Stimulated activated naive CD8-positive, alpha-beta T cell treated with anti-CD3 and anti-CD28 coated beads, Interleukin-15, amount 100 ng/mL, for 72 hours (primary cell): ENCODE data around the gene GAD1.
A peak's percentile ranks its signal among the peaks of the same experiment; 100 is the strongest.

ENCODE experiments used
- ATAC-seq: fragments of 150-1000 bp; cut with Tn5 transposase; 2 replicates; pipeline ENCODE4 v1.10.0; 2021; ENCODE audit warnings: mild to moderate bottlenecking, moderate library complexity
- DNase-seq, 2 donors: peaks; one replicate each; pipeline ENCODE4 v3.0.0; 2021 to 2022
- H3K27ac Mint-ChIP-seq, 2 donors: one replicate each; pipeline ENCODE4 v1.8.0; 2022; ENCODE audit warnings: mild to moderate bottlenecking in 2 of 2, mixed read lengths in 2 of 2, moderate library complexity in 2 of 2
- H3K27me3 Mint-ChIP-seq: one replicate; pipeline ENCODE4 v1.8.0; 2022; ENCODE audit warnings: mixed read lengths
- H3K4me1 Mint-ChIP-seq: one replicate; pipeline ENCODE4 v1.8.0; 2022; ENCODE audit warnings: mild to moderate bottlenecking, mixed read lengths
- H3K4me3 Mint-ChIP-seq, 2 donors: one replicate each; pipeline ENCODE4 v1.8.0; 2022; ENCODE audit warnings: mild to moderate bottlenecking in 2 of 2, mixed read lengths in 2 of 2, moderate library complexity in 1 of 2
- H3K9me3 Mint-ChIP-seq, 2 donors: one replicate each; pipeline ENCODE4 v1.8.0; 2022; ENCODE audit warnings: mixed read lengths in 2 of 2

Gene GAD1

DNA sequence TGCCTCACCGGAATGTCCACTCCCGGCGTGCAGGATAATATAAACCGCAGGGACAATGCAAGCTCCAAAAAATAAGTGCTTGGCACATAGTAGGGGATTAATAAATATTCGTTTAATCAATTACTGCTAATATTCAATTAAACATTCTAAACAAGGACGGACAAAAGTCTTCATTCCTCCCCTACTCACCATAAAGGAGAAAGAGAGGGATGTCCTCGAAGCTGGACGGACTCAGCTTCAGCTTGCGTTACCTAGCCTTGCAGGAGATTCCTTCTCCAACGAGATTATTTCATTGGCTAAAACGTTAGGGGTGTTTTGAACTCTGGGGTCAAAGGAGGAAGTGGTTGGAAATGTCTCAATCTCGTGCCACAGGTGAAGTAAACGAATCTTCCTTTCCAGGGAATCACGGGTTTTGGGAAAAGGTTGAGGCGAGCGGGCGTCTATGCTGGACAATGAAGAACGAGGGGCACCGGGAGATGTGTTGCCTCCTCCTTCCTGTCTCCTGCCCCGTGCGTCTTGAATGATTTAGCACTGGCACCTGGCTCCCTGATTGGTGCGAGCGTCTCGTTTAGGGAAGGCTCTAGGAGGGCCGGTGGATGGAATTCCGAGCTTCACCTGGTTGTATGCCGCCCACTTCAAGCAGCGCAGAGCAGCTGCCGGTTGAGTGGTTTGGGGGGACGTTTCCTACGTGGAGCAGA, 2.0 kb upstream of the GAD1 start:
- Mint-ChIP-seq H3K9me3 (no peaks in the 10 kb centered on the region), H3K4me3 (no peak overlapping the region), H3K27me3 (peaks cover 72% of the 10 kb centered on the region), H3K27ac (peak overlapping the region in 1 of 2 donors; percentile 19), H3K4me1 (peaks cover 62% of the 10 kb centered on the region)
- DNase-seq: no peak
- ATAC-seq: no peak

DNA sequence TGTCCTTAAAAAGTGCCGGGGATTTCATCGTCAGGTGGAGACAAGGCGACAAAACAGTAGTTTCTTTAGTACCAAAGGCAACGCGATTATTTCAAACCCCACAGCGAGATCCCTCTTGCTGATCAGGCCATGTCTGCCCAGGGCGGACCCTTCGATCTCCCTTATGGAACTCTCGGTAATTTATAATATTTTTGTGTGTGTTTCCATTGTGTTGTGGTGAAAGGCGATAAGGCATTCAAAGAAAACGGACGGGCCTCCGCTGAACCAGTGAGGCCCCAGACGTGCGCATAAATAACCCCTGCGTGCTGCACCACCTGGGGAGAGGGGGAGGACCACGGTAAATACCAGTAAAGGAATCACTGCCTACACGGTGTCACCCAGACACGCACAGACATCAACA, 1.4 kb upstream of the GAD1 start:
- H3K27ac Mint-ChIP-seq: no peak overlapping the region
- H3K9me3 Mint-ChIP-seq: no peaks in the 10 kb centered on the region
- H3K4me3 Mint-ChIP-seq: peak overlapping the region; percentile 81 to 85
- H3K4me1 Mint-ChIP-seq: peaks cover 68% of the 10 kb centered on the region
- DNase-seq: no peak
- peaks cover 78% of the 10 kb centered on the region for H3K27me3 Mint-ChIP-seq
- peak; percentile 4 for ATAC-seq

DNA sequence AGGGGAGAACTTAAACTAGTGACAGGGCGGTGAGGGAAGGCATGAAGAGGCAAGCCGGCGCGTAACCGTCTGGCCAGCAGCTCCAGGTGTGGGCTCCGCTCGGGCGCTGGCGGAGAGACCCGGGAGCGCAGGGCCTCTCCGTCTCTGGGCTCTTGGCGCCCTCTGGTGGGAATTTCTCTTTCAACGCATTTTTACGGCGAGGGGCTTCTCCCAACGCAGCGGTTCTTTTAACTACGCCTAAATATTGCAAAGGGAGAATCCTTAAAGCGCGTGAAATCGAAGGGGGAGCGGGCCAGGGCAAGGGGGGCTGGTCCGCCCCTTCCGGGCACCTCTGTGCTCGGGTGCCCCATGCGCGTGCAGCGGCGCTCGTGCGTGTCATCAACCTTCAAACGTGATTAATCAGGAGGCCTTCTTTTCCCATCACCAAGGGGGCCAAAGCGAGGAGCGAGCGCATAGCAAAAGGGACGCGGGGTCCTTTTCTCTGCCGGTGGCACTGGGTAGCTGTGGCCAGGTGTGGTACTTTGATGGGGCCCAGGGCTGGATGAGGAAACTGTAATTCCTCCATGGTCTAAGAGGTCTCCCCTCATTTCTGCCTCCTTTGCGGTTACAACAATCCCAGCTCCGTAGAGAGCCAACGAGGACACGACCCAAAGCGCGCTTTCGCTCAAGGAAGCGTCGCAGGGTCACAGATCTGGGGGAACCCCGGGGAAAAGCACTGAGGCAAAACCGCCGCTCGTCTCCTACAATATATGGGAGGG, 762 bp upstream of the GAD1 start:
- Mint-ChIP-seq H3K4me3 (peak overlapping the region; percentile 81 to 85), H3K4me1 (peaks cover 74% of the 10 kb centered on the region), H3K27ac (no peak overlapping the region), H3K27me3 (peaks cover 85% of the 10 kb centered on the region), H3K9me3 (no peaks in the 10 kb centered on the region)
- peak; percentile 68 for ATAC-seq
- peak; percentile 76 to 79 for DNase-seq

DNA sequence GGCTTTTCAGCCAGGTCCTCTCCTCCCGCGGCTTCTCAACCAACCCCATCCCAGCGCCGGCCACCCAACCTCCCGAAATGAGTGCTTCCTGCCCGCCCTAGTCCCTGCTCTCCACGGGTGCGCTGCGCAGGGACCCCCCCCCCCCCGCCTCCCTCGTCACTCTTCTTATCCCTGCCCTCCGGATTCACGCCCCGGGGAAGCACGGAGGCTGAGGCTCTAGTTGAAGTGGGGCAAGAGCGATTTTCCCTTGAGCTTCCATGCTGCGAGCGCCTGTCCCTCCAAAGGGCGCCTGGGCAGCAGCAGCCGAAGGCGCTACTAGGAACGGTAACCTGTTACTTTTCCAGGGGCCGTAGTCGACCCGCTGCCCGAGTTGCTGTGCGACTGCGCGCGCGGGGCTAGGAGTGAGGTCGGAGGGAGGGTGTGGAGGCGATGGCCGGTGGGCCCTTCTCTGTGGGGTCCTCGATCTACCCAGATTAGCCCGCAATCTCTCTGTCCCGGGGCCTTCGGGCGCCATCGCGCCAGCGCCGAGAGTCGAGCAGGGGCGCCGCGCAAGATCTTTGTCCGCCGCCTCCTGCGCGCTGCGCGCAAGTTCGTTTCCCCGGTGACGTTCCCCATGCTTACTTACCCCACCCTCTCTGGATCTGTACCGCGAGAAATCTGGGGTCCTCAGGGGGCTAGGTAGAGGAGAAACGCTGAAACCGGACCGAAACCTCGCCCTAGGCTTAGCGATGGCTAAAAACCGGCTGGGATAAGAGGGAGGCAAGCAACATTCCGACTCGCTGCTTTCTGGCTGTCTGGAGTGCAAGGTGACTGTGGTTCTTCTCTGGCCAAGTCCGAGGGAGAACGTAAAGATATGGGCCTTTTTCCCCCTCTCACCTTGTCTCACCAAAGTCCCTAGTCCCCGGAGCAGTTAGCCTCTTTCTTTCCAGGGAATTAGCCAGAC, 677 bp downstream of the GAD1 start:
- peaks cover 99% of the 10 kb centered on the region for H3K27me3 Mint-ChIP-seq
- peak overlapping the region; percentile 81 to 85 for H3K4me3 Mint-ChIP-seq
- DNase-seq (peak; percentile 50 to 63), ATAC-seq (peak; percentile 6)
- H3K27ac Mint-ChIP-seq: peak overlapping the region in 1 of 2 donors; percentile 59
- H3K9me3 Mint-ChIP-seq: no peaks in the 10 kb centered on the region
- H3K4me1 Mint-ChIP-seq: peaks cover 89% of the 10 kb centered on the region

DNA sequence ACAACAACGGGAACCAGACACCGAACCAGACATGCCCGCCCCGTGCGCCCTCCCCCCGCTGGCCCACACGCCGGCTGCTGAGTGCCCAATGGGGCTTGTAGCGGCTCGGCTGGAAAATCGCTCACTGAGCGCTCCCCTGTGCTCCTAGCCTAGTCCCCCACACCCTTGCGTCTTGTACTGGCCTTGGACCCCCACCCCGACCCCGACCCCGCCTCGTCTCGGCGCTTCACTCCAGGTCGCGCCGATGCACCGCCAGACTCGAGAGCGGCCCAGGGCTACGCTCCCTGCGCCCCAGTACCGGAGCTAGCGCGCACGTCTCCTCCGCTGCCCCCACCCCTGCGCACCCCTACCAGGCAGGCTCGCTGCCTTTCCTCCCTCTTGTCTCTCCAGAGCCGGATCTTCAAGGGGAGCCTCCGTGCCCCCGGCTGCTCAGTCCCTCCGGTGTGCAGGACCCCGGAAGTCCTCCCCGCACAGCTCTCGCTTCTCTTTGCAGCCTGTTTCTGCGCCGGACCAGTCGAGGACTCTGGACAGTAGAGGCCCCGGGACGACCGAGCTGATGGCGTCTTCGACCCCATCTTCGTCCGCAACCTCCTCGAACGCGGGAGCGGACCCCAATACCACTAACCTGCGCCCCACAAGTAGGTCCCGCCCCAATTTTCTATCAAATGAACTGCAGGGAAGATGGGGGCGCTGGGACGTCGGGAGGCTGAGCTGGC, 1.5 kb downstream of the GAD1 start:
- ATAC-seq (peak; percentile 25), DNase-seq (peak in 1 of 2 donors; percentile 34)
- peaks cover 99% of the 10 kb centered on the region for H3K27me3 Mint-ChIP-seq
- H3K9me3 Mint-ChIP-seq: no peaks in the 10 kb centered on the region
- peaks cover 93% of the 10 kb centered on the region for H3K4me1 Mint-ChIP-seq
- H3K27ac Mint-ChIP-seq: no peak overlapping the region
- peak overlapping the region; percentile 81 to 85 for H3K4me3 Mint-ChIP-seq

DNA sequence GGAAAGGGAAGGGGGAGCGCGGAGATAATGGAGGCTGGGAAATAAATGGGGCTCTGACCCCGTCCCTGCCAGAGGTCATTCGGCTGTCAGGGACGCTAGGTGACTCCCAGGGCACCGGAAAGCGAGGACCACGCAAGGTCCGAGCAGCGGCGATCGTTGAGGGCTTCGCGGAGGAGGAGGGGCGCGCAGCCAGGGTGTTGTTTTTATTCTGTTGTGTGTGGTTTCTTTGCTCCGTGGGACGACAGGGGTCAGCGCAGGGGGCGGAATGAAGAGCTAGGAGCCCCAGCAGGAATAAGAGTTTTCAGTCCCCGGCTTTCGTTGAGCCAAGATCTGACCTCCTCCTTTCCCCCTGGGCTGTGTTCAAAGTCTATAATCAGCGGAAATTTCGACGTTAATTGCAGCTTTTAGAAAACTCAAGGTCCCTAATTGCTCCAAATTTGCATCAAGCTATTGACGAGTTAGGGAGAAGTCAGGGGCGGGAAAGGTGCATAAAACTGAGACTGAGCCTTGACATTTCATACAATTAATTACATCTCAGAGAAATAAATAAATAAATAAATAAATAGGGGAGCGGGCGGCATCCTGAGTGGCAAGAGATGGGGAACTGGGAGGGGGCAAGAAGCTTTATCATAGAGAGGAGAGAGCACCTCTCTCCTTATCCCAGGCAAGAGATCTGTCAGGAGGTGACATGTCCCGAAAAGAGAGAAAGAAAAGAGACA, 2.2 kb downstream of the GAD1 start:
- Mint-ChIP-seq H3K4me1 (peaks cover 86% of the 10 kb centered on the region), H3K9me3 (no peaks in the 10 kb centered on the region), H3K27me3 (peaks cover 97% of the 10 kb centered on the region), H3K4me3 (peak overlapping the region; percentile 81 to 85), H3K27ac (no peak overlapping the region)
- ATAC-seq (no peak), DNase-seq (no peak)

DNA sequence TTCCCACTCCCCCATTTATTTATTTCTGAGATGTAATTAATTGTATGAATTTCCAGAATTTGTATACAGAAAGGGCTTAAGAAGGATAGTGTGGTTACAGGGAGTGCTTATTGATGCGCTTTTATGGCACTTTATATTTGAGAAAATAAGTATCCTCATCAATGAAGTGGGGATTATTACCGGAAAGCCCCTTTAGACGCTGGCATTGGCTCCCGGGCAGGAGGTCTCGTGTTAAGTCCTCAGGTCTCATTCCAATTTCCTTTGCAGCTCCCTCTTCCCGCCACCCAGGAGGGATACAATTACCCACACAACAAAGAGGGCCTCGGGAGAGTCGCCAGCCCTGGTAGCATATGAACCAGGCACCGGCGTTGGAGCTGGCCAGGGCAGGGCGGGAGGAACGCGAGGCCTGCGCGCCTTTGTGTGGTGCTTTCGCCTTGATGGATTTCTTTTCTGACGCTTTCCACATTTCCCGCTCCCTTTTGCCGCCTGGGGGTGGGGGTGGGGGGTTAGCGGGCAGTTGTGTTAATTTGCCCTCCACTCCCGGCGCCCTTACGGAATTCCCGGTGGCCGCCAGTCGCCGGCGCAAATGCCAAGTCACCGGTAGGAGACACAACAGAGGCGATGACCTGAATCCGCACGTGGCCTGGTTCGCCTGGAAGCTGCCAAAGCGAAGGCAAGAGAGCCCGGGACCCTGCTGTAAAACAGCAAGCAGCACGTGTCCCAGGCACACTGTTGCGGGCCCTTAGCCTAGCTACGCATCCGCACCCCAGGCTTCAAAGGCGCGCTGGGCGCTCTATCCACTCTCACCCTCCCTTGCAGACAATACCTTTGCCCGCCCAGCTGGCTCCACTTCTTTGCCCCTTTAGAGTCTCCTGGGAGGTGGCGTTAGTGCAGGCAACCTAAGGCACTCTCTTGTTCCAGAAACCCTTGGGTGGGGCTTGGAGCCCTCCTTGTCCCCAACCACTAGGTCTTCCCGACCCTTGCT, 3.3 kb downstream of the GAD1 start:
- H3K27me3 Mint-ChIP-seq: peaks cover 97% of the 10 kb centered on the region
- DNase-seq: peak; percentile 14 to 23
- peaks cover 75% of the 10 kb centered on the region for H3K4me1 Mint-ChIP-seq
- ATAC-seq: no peak
- no peaks in the 10 kb centered on the region for H3K9me3 Mint-ChIP-seq
- H3K27ac Mint-ChIP-seq: peak overlapping the region in 1 of 2 donors; percentile 9
- peak overlapping the region; percentile 72 to 81 for H3K4me3 Mint-ChIP-seq

DNA sequence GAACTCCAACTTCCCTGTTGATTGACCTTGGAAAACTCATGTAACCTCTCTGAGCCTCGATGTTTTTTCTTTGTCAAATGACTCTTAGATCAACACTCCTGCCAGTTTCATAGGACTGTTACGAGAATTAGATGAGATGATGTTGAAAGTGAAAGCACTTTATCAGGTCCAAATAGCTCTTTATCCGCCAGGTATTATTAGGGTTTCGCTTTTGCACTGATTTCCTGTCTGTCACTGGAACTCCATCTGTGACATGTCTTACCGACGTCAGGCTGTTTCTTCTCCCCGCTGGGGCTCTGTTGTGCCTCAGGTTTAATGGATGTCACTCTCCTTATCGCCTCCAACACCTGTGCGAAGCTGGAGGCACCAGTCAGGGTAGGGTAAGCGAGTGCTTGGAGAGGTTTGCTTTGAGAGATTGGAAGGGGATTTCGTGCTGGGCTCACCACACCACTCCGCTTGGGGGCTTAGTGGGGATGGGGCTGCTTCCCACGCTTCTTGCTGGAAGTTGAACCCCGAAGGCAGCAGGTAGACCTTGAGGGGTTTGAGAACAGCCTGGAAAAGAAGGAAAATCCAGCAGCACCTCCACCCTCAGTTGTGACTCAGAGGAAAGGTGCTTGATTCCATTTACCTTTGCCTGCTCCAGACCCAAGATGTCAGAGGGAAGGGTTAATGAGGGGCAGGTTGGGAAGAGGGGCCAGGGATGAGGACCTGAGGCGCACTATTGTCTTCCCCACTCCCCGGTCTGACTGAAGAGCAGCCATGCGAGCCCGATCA, 4.3 kb downstream of the GAD1 start:
- no peak overlapping the region for H3K27ac Mint-ChIP-seq
- peak; percentile 22 for ATAC-seq

DNA sequence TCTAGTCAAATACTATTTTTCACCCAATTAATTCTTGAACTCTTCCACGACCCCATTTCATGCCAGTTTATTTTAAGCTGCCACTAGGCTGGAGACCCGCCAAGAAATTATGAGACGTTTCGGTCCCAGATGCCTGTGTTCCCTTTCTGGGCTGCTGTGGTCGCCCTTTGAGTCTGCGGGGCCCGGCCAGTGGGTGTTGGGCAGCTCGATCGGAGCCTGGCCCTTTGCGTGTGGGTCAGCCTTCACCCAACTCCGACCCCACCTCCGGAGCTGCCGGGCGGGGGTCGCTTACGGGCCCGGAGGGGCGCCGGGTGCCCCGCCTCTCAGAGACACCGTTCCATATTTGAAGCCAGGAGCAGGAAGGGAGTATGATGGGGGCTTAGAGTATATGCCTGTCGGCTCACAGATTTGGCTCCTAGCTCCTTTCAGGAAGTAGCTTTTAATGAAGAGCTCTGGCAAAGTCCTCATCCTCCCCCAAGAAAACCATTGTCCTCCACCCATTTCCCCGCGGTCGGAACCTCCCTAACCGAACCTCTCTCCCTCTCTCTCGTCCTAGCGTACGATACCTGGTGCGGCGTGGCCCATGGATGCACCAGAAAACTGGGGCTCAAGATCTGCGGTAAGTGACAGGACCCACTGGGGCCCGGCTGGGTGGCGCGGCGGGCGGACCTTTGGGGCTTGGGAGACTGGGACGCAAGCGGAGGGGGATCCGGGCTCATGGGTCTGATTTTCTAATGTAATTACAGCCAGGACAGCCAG, 5.0 kb downstream of the GAD1 start:
- Mint-ChIP-seq H3K27ac (no peak overlapping the region), H3K27me3 (peaks cover 97% of the 10 kb centered on the region), H3K9me3 (no peaks in the 10 kb centered on the region), H3K4me1 (peaks cover 61% of the 10 kb centered on the region), H3K4me3 (peak overlapping the region; percentile 72 to 81)
- no peak for ATAC-seq
- DNase-seq: no peak

More for the DNA sequence above, 4.3 kb downstream of the GAD1 start:
- H3K4me1 Mint-ChIP-seq: peaks cover 65% of the 10 kb centered on the region
- H3K9me3 Mint-ChIP-seq: no peaks in the 10 kb centered on the region
- peak overlapping the region; percentile 72 to 81 for H3K4me3 Mint-ChIP-seq
- DNase-seq: peak; percentile 17 to 25
- peaks cover 97% of the 10 kb centered on the region for H3K27me3 Mint-ChIP-seq

DNA sequence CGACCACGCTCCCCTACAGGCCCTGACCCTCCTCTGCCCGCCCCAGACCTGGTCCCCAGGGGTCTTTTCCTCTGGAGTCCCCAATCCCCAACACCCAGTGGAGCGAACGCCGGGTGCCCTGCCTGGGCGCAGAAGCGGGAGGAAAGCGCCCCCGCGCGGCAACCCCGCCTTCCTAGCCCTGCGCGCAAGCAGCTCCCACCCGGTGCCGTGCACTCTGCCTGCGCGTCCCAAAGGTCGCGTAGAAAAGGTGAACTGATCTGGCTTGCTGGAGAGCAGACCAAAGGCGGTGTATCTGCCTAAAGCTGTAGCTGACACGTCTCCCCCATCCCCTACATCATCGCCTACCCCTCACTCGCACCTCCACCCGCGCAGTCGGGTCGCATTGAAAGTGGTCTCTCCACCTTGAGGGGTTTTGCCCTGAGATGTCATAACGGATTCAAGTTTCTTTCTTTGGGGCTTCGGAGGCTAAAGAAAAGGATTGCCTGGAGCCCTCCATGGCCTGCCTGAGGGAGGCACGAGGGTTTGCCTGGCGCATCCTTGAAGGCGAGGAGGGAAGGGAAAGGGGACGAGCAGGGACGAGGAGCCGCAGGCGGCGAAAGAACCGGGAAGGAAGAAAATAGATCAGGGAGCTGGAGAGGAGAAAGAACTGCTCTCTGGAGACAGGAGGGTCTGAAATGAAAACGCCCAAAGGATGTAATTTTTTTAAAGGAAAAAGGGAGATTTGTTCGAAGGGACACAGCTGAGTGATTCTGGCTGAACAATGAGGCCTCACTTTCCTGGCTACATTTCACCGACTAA, 5.8 kb downstream of the GAD1 start:
- peak; percentile 65 for ATAC-seq
- peak overlapping the region in 1 of 2 donors; percentile 75 for H3K27ac Mint-ChIP-seq
- H3K4me3 Mint-ChIP-seq: peak overlapping the region; percentile 70 to 72
- H3K27me3 Mint-ChIP-seq: peaks cover 97% of the 10 kb centered on the region
- H3K4me1 Mint-ChIP-seq: peaks cover 53% of the 10 kb centered on the region
- H3K9me3 Mint-ChIP-seq: no peaks in the 10 kb centered on the region
- peak; percentile 54 to 61 for DNase-seq

DNA sequence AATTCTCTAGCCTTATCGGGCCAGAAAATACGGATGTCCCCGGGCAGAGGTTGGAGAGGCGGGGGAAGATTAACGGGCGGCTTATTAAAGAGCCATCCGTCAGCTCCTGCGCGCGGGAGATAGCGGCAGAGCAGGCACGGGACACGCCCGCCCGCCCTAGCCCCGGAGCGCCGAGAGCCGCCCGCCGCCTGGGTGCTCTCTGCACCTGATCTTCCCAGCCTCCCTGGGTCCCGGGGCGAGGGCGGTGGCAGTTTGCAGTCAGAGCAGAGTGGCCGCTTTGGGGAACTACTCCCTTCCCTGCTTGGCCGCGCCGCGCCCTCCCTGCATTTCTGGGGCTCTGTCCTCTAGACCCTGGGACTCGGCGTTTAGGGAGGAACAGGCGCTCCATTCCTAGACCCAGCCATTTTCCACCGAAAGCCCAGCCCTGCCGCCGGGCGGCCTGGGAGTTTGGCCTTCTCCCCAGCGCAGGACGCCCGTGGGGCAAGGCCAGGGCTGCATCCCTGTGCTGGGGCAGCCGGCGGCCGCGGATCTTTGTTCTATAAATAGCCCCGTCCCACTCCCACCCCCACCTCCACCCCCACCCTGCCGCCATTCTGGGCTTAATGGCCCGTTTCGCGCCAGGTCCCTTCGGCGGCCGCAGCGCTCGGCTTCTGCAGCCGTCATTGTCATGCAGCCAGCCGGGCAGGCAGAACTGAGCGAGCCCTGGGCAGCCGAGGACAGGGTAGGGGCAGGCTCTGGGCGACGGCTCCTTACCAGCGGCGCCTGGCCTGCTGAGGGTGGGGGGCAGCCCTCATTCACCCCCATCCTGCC, 6.6 kb downstream of the GAD1 start:
- Mint-ChIP-seq H3K4me3 (peak overlapping the region; percentile 70 to 72), H3K9me3 (no peaks in the 10 kb centered on the region), H3K27ac (no peak overlapping the region), H3K27me3 (peaks cover 97% of the 10 kb centered on the region), H3K4me1 (peaks cover 48% of the 10 kb centered on the region)
- DNase-seq: peak; percentile 12 to 15
- ATAC-seq: peak; percentile 23
